H1 (cell line): ENCODE measurements around the gene CUEDC1. TPM values are rescaled to one million over a fixed set of nuclear protein-coding genes. Genes with fewer than 3 reads are reported as not detected.
A peak's percentile ranks its signal among the peaks of the same experiment; 100 is the strongest.

ENCODE experiments used
- CTCF ChIA-PET: fragments of 300-600 bp; sonication (Branson Sonifier 250); formaldehyde crosslinking; loops from one replicate; lab custom pipeline; 2021; ENCODE audit not compliant: partially characterized antibody; lab: Charles Lee
- POLR2A ChIA-PET: fragments of 300-600 bp; sonication (Branson Sonifier 250); formaldehyde crosslinking; loops from one replicate; lab custom pipeline; 2021; ENCODE audit warnings: inconsistent platforms; ENCODE audit not compliant: partially characterized antibody; lab: Charles Lee
- DNase-seq, 2 experiments: peaks; one replicate each; pipeline versions ENCODE4 v3.0.0 to v3.0.0-alpha.2; 2010 to 2022; ENCODE audit warnings: low spot score in 2 of 2, low read depth in 1 of 2, mixed read lengths in 1 of 2
- FAIRE-seq: peaks from 2 replicates; lab custom pipeline; 2011; peaks lifted over from hg19 to GRCh38; lab: Jason Lieb, UNC
- H2AFZ ChIP-seq: 2 replicates; pipeline ENCODE4 v1.8.1; 2012; ENCODE audit warnings: low read length, inconsistent platforms
- H2AK5ac ChIP-seq: 2 replicates; pipeline ENCODE4 v1.6.1; 2013; ENCODE audit warnings: low read depth, low read length
- H2BK120ac ChIP-seq: replicated peaks from 2 replicates; pipeline ENCODE3; 2013; ENCODE audit warnings: low read depth, low read length, inconsistent platforms
- H2BK12ac ChIP-seq: 2 replicates; pipeline ENCODE4 v1.6.1; 2013; ENCODE audit warnings: low read depth, low read length
- H2BK15ac ChIP-seq: 2 replicates; pipeline ENCODE4 v1.6.1; 2013; ENCODE audit warnings: low read length
- H2BK20ac ChIP-seq: 2 replicates; pipeline ENCODE4 v1.6.1; 2013; ENCODE audit warnings: low read length
- H2BK5ac ChIP-seq: 2 replicates; pipeline ENCODE4 v1.6.1; 2013; ENCODE audit warnings: low read depth, low read length
- H3K14ac ChIP-seq: 2 replicates; pipeline ENCODE4 v1.6.1; 2013; ENCODE audit warnings: inconsistent platforms; ENCODE audit not compliant: insufficient read length
- H3K18ac ChIP-seq: 2 replicates; pipeline ENCODE4 v1.6.1; 2013; ENCODE audit warnings: low read length; ENCODE audit errors: extremely low read depth
- H3K23ac ChIP-seq: 2 replicates; pipeline ENCODE4 v1.6.1; 2013; ENCODE audit warnings: inconsistent platforms; ENCODE audit not compliant: insufficient read length
- H3K23me2 ChIP-seq: 2 replicates; pipeline ENCODE4 v1.6.1; 2013; ENCODE audit warnings: low read depth, low read length
- H3K27ac ChIP-seq: 2 replicates; pipeline ENCODE4 v1.6.1; 2011; ENCODE audit warnings: low read depth, low read length, inconsistent platforms
- H3K27me3 ChIP-seq, 4 experiments: replicated peaks in 1 of 4; 1 replicate in 1 of 4; 2 replicates in 3 of 4; pipeline versions ENCODE4 v1.6.1 to v1.8.1; 2011 to 2013; ENCODE audit warnings: low read length in 3 of 4, mild to moderate bottlenecking in 3 of 4, inconsistent platforms in 2 of 4, mixed read lengths in 2 of 4, moderate library complexity in 1 of 4; ENCODE audit not compliant: control insufficient read depth in 3 of 4, insufficient read depth in 3 of 4; ENCODE audit errors: extremely low read depth in 1 of 4
- H3K36me3 ChIP-seq, 4 experiments: 2 replicates each; pipeline versions ENCODE4 v1.6.1 to v1.8.1; 2011 to 2013; ENCODE audit warnings: mild to moderate bottlenecking in 4 of 4, low read length in 3 of 4, moderate library complexity in 2 of 4, control low read depth in 1 of 4, inconsistent platforms in 1 of 4; ENCODE audit not compliant: insufficient read depth in 4 of 4, control insufficient read depth in 2 of 4
- H3K4ac ChIP-seq: replicated peaks from 2 replicates; pipeline ENCODE3; 2013; ENCODE audit warnings: low read length, low read depth, mixed read lengths, inconsistent platforms; ENCODE audit not compliant: insufficient read length
- H3K4me1 ChIP-seq, 4 experiments: replicated peaks in 1 of 4; 1 replicate in 1 of 4; 2 replicates in 3 of 4; pipeline versions ENCODE4 v1.6.1 to v1.8.1; 2011 to 2013; ENCODE audit warnings: low read length in 3 of 4, inconsistent platforms in 2 of 4, mixed read lengths in 1 of 4; ENCODE audit not compliant: insufficient read depth in 4 of 4, control insufficient read depth in 3 of 4
- H3K4me2 ChIP-seq, 2 experiments: 2 replicates each; pipeline versions ENCODE4 v1.6.1 to v1.8.1; 2011 to 2013; ENCODE audit warnings: low read depth in 2 of 2, low read length in 2 of 2, control low read depth in 1 of 2, inconsistent platforms in 1 of 2, mild to moderate bottlenecking in 1 of 2; ENCODE audit not compliant: insufficient read depth in 1 of 2
- H3K4me3 ChIP-seq, 4 experiments: fragments of 200-600, 300-600 bp in 1 of 4; sonication (generic), shearing (Covaris generic), sonication (Bioruptor Twin) in 1 of 4; 2 replicates each; pipeline versions ENCODE4 v1.5.1 to v1.8.1; 2011 to 2016; ENCODE audit warnings: low read length in 4 of 4, low read depth in 3 of 4, control low read depth in 2 of 4, inconsistent platforms in 2 of 4, mild to moderate bottlenecking in 2 of 4, mixed read lengths in 1 of 4, moderate library complexity in 1 of 4; ENCODE audit not compliant: insufficient read depth in 2 of 4; ENCODE audit errors: extremely low read depth in 1 of 4
- H3K56ac ChIP-seq: replicated peaks from 2 replicates; pipeline ENCODE3; 2013; ENCODE audit warnings: low read depth, mild to moderate bottlenecking, mixed read lengths, low read length, inconsistent platforms; ENCODE audit not compliant: insufficient read length
- H3K79me1 ChIP-seq: 2 replicates; pipeline ENCODE4 v1.6.1; 2013; ENCODE audit warnings: low read depth, low read length, control low read depth
- H3K79me2 ChIP-seq, 2 experiments: 2 replicates each; pipeline versions ENCODE4 v1.6.1 to v1.8.1; 2012 to 2013; ENCODE audit warnings: low read length in 2 of 2, mild to moderate bottlenecking in 2 of 2, inconsistent platforms in 1 of 2; ENCODE audit not compliant: insufficient read depth in 2 of 2, control insufficient read depth in 1 of 2
- H3K9ac ChIP-seq, 4 experiments: replicated peaks in 1 of 4; 1 replicate in 1 of 4; 2 replicates in 3 of 4; pipeline versions ENCODE4 v1.6.1 to v1.8.1; 2011 to 2013; ENCODE audit warnings: low read depth in 3 of 4, low read length in 3 of 4, control low read depth in 2 of 4, mild to moderate bottlenecking in 2 of 4, moderate library complexity in 2 of 4, inconsistent platforms in 1 of 4; ENCODE audit errors: extremely low read depth in 1 of 4
- H3K9me3 ChIP-seq, 2 experiments: 2 replicates each; pipeline versions ENCODE4 v1.6.1 to v1.8.1; 2012 to 2013; ENCODE audit warnings: mild to moderate bottlenecking in 2 of 2, moderate library complexity in 2 of 2, control low read depth in 1 of 2, inconsistent platforms in 1 of 2, low read depth in 1 of 2, low read length in 1 of 2, mixed read lengths in 1 of 2; ENCODE audit not compliant: insufficient read depth in 2 of 2
- H4K20me1 ChIP-seq, 2 experiments: replicated peaks in 1 of 2; 2 replicates each; pipeline versions ENCODE3 to v1.8.1; 2011 to 2013; ENCODE audit warnings: inconsistent platforms in 2 of 2, low read length in 2 of 2, mild to moderate bottlenecking in 1 of 2; ENCODE audit not compliant: insufficient read depth in 2 of 2, control insufficient read depth in 1 of 2
- H4K5ac ChIP-seq: 2 replicates; pipeline ENCODE4 v1.6.1; 2013; ENCODE audit warnings: low read length, low read depth, mixed read lengths, inconsistent platforms; ENCODE audit not compliant: insufficient read length
- H4K8ac ChIP-seq: 2 replicates; pipeline ENCODE4 v1.8.0; 2013; ENCODE audit warnings: mild to moderate bottlenecking, moderate library complexity, low read length, inconsistent platforms; ENCODE audit not compliant: insufficient read depth; ENCODE audit errors: extremely low read depth
- H4K91ac ChIP-seq: replicated peaks from 2 replicates; pipeline ENCODE3; 2013; ENCODE audit warnings: low read length, mixed read lengths, inconsistent platforms; ENCODE audit not compliant: insufficient read length
- HDAC6 ChIP-seq: IDR thresholded peaks from one replicate; pipeline ENCODE4 v1.7.1; 2012; ENCODE audit warnings: low read depth, mild to moderate bottlenecking, inconsistent platforms, low read length, moderate library complexity
- KDM1A ChIP-seq: fragments of 200-600, 300-600 bp; sonication (generic); IDR thresholded peaks from 2 replicates; pipeline ENCODE4 v1.7.1; 2016; ENCODE audit warnings: mild to moderate bottlenecking, low read length, borderline replicate concordance
- KDM4A ChIP-seq: IDR thresholded peaks from one replicate; pipeline ENCODE4 v1.7.1; 2012; ENCODE audit warnings: low read depth, mild to moderate bottlenecking, moderate library complexity, low read length, inconsistent platforms; ENCODE audit not compliant: severe bottlenecking
- NRF1 ChIP-seq: IDR thresholded peaks from 2 replicates; pipeline ENCODE4 v1.6.1; 2011; ENCODE audit warnings: mild to moderate bottlenecking, low read depth, low read length, improper control_type of control experiment
- POU5F1 ChIP-seq: IDR thresholded peaks from 2 replicates; pipeline ENCODE4 v1.6.1; 2011; ENCODE audit warnings: low read depth, mild to moderate bottlenecking, low read length, moderate library complexity
- RAD21 ChIP-seq, 2 experiments: IDR thresholded peaks in 1 of 2; conservative IDR thresholded peaks in 1 of 2; 2 replicates each; pipeline ENCODE4 v1.6.1; 2011; ENCODE audit warnings: low read depth in 2 of 2, low read length in 2 of 2, improper control_type of control experiment in 1 of 2, inconsistent platforms in 1 of 2, mild to moderate bottlenecking in 1 of 2, moderate library complexity in 1 of 2
- SIRT6 ChIP-seq: IDR thresholded peaks from one replicate; pipeline ENCODE4 v1.7.1; 2012; ENCODE audit warnings: low read length, inconsistent platforms
- SP1 ChIP-seq: IDR thresholded peaks from 2 replicates; pipeline ENCODE4 v1.6.1; 2011; ENCODE audit warnings: low read depth, low read length
- SP4 ChIP-seq: IDR thresholded peaks from 2 replicates; pipeline ENCODE4 v1.6.1; 2012; ENCODE audit warnings: low read length, inconsistent platforms
- SRF ChIP-seq: IDR thresholded peaks from 2 replicates; pipeline ENCODE4 v1.6.1; 2011; ENCODE audit warnings: mild to moderate bottlenecking, low read depth, low read length, moderate library complexity
- TCF12 ChIP-seq: IDR thresholded peaks from 2 replicates; pipeline ENCODE4 v1.6.1; 2011; ENCODE audit warnings: low read depth, mild to moderate bottlenecking, low read length
- WGBS, 2 experiments: shearing (Covaris generic) in 1 of 2; methylation state at CpG; one replicate each; pipeline versions ENCODE4 v1.1.6 to v1.1.7; 2013 to 2015; ENCODE audit warnings: low lambda C conversion rate in 2 of 2, mixed read lengths in 2 of 2, inconsistent platforms in 1 of 2, low coverage in 1 of 2, missing lambda C conversion rate in 1 of 2; ENCODE audit not compliant: insufficient replicate concordance in 2 of 2, insufficient coverage in 1 of 2, insufficient read length in 1 of 2; ENCODE audit errors: extremely low coverage in 1 of 2, missing lambda C conversion rate in 1 of 2; 5-methylcytosine and 5-hydroxymethylcytosine counted together
- polyA plus RNA-seq, 7 experiments: library from polyadenylated mRNA; depleted of rRNA in 3 of 7; stranded (reverse) in 5 of 7; unstranded in 2 of 7; fragments of >200 nt in 5 of 7; fragments of 200-250 nt in 2 of 7; gene quantifications; 1 replicate in 5 of 7; 2 replicates in 1 of 7; 4 replicates in 1 of 7; pipeline versions ENCODE4 v1.2.1 to v1.2.3, GENCODE V29; 2011 to 2013; ENCODE audit warnings: missing spikeins in 2 of 7, mixed read lengths in 2 of 7
- total RNA-seq: library from RNA; stranded (reverse); fragmentation: NEBNext Ultra II Directional; extraction: Animal tissue kit (Norgen Biotek cat#: 25700); gene quantifications from 2 replicates; pipeline ENCODE4 v1.2.1, GENCODE V29; 2021
- TF ChIP-seq, protein P1 (sequence below): IDR thresholded peaks from 2 replicates; pipeline ENCODE4 v1.6.1; 2011; ENCODE audit warnings: low read length, improper control_type of control experiment

CUEDC1 gene
- total and polyA plus RNA-seq, 2 of the 8 experiments (the other 6 are each of a cell fraction or from before 2014, with no cell fraction given) = 4.0 to 10.7 TPM

DNA sequence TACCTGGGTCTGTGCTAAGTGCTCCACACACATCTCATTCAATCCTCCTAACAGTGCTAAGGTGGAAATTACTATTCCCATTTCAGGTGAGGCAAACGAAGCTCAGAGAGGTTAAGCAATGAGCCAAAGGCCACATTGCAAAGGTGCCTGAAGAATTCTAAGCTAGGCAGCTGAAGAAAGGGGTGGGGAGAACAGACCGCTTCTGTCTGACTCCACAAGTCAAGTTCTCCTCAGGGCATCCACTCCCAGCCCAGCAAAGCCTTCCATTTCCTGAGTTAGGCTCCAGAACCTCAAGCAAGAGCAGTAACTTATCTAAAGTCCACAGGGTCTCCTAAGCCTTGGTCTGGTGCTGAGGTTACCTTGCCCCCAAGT, 78.4 kb downstream of the CUEDC1 start:
- DNase-seq = no peak
- Histone ChIP-seq H2AFZ (no peak overlapping the region), H4K91ac (peak overlapping the region; percentile 92), H3K36me3 (no peaks in the 10 kb centered on the region), H3K9me3 (no peaks in the 10 kb centered on the region), H2BK5ac (0 out of 2 replicates have a peak overlapping the region, but pooled peaks have one; percentile 95), H3K79me1 (no peaks in the 10 kb centered on the region), H3K4me1 (peaks cover 25 to 63% (median 47%) of the 10 kb centered on the region in 4 experiments), H4K8ac (no peak overlapping the region), H3K27me3 (peaks cover 0 to 14% (median 6%) of the 10 kb centered on the region in 4 experiments; a peak in 4 of 7 replicates), H2BK20ac (peak overlapping the region; percentile 24), H3K18ac (0 out of 2 replicates have a peak overlapping the region, but pooled peaks have one; percentile 80), H3K23me2 (peaks cover 5% of the 10 kb centered on the region), H2BK12ac (peak overlapping the region; percentile 100), H3K4me2 (no peak overlapping the region; a peak in 1 of 4 replicates), H3K4ac (peak overlapping the region; percentile 19), H2BK120ac (peak overlapping the region; percentile 56), H3K14ac (no peak overlapping the region), H2BK15ac (peak overlapping the region; percentile 6; the same call in 1 of the 2 replicates), H3K27ac (no peak overlapping the region), H3K23ac (no peak overlapping the region), H4K20me1 (no peaks in the 10 kb centered on the region), H3K56ac (no peak overlapping the region), H2AK5ac (peak overlapping the region; percentile 99; the same call in 1 of the 2 replicates), H3K9ac (no peak overlapping the region), H3K79me2 (no peaks in the 10 kb centered on the region), H4K5ac (no peak overlapping the region), H3K4me3 (no peak overlapping the region)
- POLR2A ChIA-PET = interaction anchor here (0.6 to 32.5 kb wide), 7 partner anchors 9 to 121 kb away, joined by 3 to 672 read pairs (median 5); partner anchors contain the start of genes SRSF1 and VEZF1
- 82% methylated on average over 2 of the region's 2 CpGs; no CpG with 5 or more reads in 1 of the 2 experiments for WGBS, 2 experiments
- FAIRE-seq = no peak
- CTCF ChIA-PET = interaction anchor here (0.9 to 20.7 kb wide), 7 partner anchors 14 to 119 kb away, joined by 3 to 221 read pairs (median 9); no protein-coding TSS in a partner anchor
- TF ChIP-seq HDAC6 = no peak
- no peak for TF ChIP-seq KDM4A
- TF ChIP-seq TCF12 = no peak
- TF ChIP-seq SP4 = no peak
- no peak for TF ChIP-seq NRF1
- TF ChIP-seq KDM1A = no peak
- TF ChIP-seq POU5F1 = no peak
- TF ChIP-seq, protein P1, sequence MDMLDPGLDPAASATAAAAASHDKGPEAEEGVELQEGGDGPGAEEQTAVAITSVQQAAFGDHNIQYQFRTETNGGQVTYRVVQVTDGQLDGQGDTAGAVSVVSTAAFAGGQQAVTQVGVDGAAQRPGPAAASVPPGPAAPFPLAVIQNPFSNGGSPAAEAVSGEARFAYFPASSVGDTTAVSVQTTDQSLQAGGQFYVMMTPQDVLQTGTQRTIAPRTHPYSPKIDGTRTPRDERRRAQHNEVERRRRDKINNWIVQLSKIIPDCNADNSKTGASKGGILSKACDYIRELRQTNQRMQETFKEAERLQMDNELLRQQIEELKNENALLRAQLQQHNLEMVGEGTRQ = no peak
- no peak for TF ChIP-seq SP1
- no peak for TF ChIP-seq SIRT6
- no peak for TF ChIP-seq SRF
- no peak for TF ChIP-seq RAD21 (IDR thresholded peaks at IDR 0.05 in 1 of 2, conservative IDR thresholded peaks at IDR 0.05 in 1 of 2; ENCODE audit: low read depth in 2 of 2, low read length in 2 of 2)
